SK-N-SH (cell line): ENCODE data around the gene HOXC11. TPM values are rescaled to one million over a fixed set of nuclear protein-coding genes. Genes with fewer than 3 reads are reported as not detected.

Experiments used
- CTCF ChIA-PET: fragments of 300-600, 350-600 bp; formaldehyde crosslinking; extraction: SDS; loops from one replicate; lab custom pipeline; 2021; lab: Yijun Ruan, JAX
- POLR2A ChIA-PET: fragments of 350-600 bp; sonication (Branson Sonifier 250); formaldehyde crosslinking; extraction: SDS; loops from one replicate; lab custom pipeline; 2020; ENCODE audit warnings: antibody characterized with exemption, inconsistent platforms; lab: Yijun Ruan, JAX
- DNase-seq: peaks from one replicate; pipeline ENCODE4 v3.0.0; 2012
- H2AFZ ChIP-seq: fragments of 200-600 bp; sonication (generic); 2 replicates; pipeline ENCODE4 v1.8.1; 2016; ENCODE audit warnings: antibody characterized with exemption, mild to moderate bottlenecking, low read depth
- H3F3A ChIP-seq: fragments of 200-600 bp; sonication (generic); replicated peaks from 2 replicates; pipeline ENCODE3; 2016; ENCODE audit warnings: antibody characterized with exemption, mild to moderate bottlenecking; ENCODE audit not compliant: insufficient read depth
- H3K27ac ChIP-seq, 2 experiments: fragments of 200-500 bp in 1 of 2; fragments of 200-600 bp in 1 of 2; sonication (Bioruptor generic) in 1 of 2; sonication (generic), shearing (Covaris generic) in 1 of 2; 2 replicates each; pipeline versions ENCODE4 v1.5.1 to v1.6.1; 2014 to 2016; ENCODE audit warnings: low read depth in 2 of 2, inconsistent platforms in 1 of 2, low read length in 1 of 2, mild to moderate bottlenecking in 1 of 2, mixed read lengths in 1 of 2
- H3K27me3 ChIP-seq: fragments of 200-600 bp; sonication (generic), shearing (Covaris generic); 2 replicates; pipeline ENCODE4 v1.6.1; 2016; ENCODE audit warnings: mixed run types; ENCODE audit not compliant: insufficient read depth
- H3K36me3 ChIP-seq, 2 experiments: fragments of 200-500 bp in 1 of 2; fragments of 200-600 bp in 1 of 2; sonication (Bioruptor generic) in 1 of 2; sonication (generic) in 1 of 2; replicated peaks in 1 of 2; 2 replicates each; pipeline versions ENCODE3 to v1.5.1; 2014 to 2016; ENCODE audit warnings: low read length in 1 of 2, mild to moderate bottlenecking in 1 of 2; ENCODE audit not compliant: insufficient read depth in 2 of 2, control insufficient read depth in 1 of 2
- H3K4me1 ChIP-seq, 2 experiments: fragments of 200-500 bp in 1 of 2; fragments of 200-600 bp in 1 of 2; sonication (Bioruptor generic) in 1 of 2; sonication (generic), shearing (Covaris generic) in 1 of 2; 2 replicates each; pipeline versions ENCODE4 v1.5.1 to v1.6.1; 2014 to 2016; ENCODE audit warnings: low read depth in 1 of 2, low read length in 1 of 2, mixed run types in 1 of 2; ENCODE audit not compliant: insufficient read depth in 2 of 2, control insufficient read depth in 1 of 2
- H3K4me2 ChIP-seq: fragments of 200-600 bp; sonication (generic), shearing (Covaris generic); 2 replicates; pipeline ENCODE4 v1.6.1; 2017; ENCODE audit warnings: mixed run types
- H3K4me3 ChIP-seq, 2 experiments: fragments of 200-500 bp in 1 of 2; fragments of 200-600 bp in 1 of 2; sonication (Bioruptor generic) in 1 of 2; sonication (generic), shearing (Covaris generic) in 1 of 2; 2 replicates each; pipeline versions ENCODE4 v1.5.1 to v1.8.1; 2014 to 2016; ENCODE audit warnings: low read depth in 2 of 2, inconsistent platforms in 1 of 2, low read length in 1 of 2, mild to moderate bottlenecking in 1 of 2, mixed read lengths in 1 of 2, moderate library complexity in 1 of 2
- H3K79me2 ChIP-seq: fragments of 200-600 bp; sonication (generic); 2 replicates; pipeline ENCODE4 v1.8.1; 2017; ENCODE audit warnings: mild to moderate bottlenecking; ENCODE audit not compliant: insufficient read depth
- H3K9ac ChIP-seq: fragments of 200-600 bp; sonication (generic); 2 replicates; pipeline ENCODE4 v1.6.1; 2017; ENCODE audit warnings: mixed run types
- H3K9me2 ChIP-seq: fragments of 200-600 bp; sonication (generic); 2 replicates; pipeline ENCODE4 v1.6.1; 2017; ENCODE audit warnings: mixed run types
- H3K9me3 ChIP-seq: fragments of 200-600 bp; sonication (generic); 2 replicates; pipeline ENCODE4 v1.6.1; 2017; ENCODE audit warnings: mixed run types, mild to moderate bottlenecking, moderate library complexity
- H4K20me1 ChIP-seq: fragments of 200-600 bp; sonication (generic); 2 replicates; pipeline ENCODE4 v1.6.1; 2017; ENCODE audit warnings: mild to moderate bottlenecking, mixed run types; ENCODE audit not compliant: insufficient read depth
- CTCF ChIP-seq: fragments of 200-600 bp; sonication (generic); IDR thresholded peaks from 2 replicates; pipeline ENCODE4 v1.6.1; 2017; ENCODE audit warnings: antibody characterized with exemption, mild to moderate bottlenecking, moderate library complexity
- FOSL2 ChIP-seq: IDR thresholded peaks from 2 replicates; pipeline ENCODE4 v1.4.0; 2012; ENCODE audit warnings: low read depth, mild to moderate bottlenecking, moderate library complexity, borderline replicate concordance
- FOXM1 ChIP-seq: IDR thresholded peaks from 2 replicates; pipeline ENCODE4 v1.4.0; 2012; ENCODE audit warnings: low read depth, mild to moderate bottlenecking
- MAX ChIP-seq: IDR thresholded peaks from 2 replicates; pipeline ENCODE4 v1.4.0; 2012; ENCODE audit warnings: low read depth
- NRF1 ChIP-seq: IDR thresholded peaks from 2 replicates; pipeline ENCODE4 v1.6.1; 2012; ENCODE audit warnings: low read depth, mild to moderate bottlenecking, low read length
- POLR2AphosphoS5 ChIP-seq: IDR thresholded peaks from 2 replicates; pipeline ENCODE4 v1.6.1; 2012; ENCODE audit warnings: low read depth, low read length
- RCOR1 ChIP-seq: fragments of 150-350 bp; IDR thresholded peaks from 2 replicates; pipeline ENCODE4 v1.6.1; 2017; ENCODE audit warnings: antibody characterized with exemption, low read length
- RFX5 ChIP-seq: IDR thresholded peaks from 2 replicates; pipeline ENCODE4 v1.6.1; 2012; ENCODE audit warnings: mild to moderate bottlenecking, improper control_type of control experiment, low read length
- TAF1 ChIP-seq: IDR thresholded peaks from 2 replicates; pipeline ENCODE4 v1.6.1; 2012; ENCODE audit warnings: low read depth, mild to moderate bottlenecking, low read length, moderate library complexity, borderline replicate concordance
- TCF12 ChIP-seq: IDR thresholded peaks from 2 replicates; pipeline ENCODE4 v1.4.0; 2012
- WGBS: methylation state at CpG from one replicate; pipeline ENCODE4 v1.1.6; 2017; ENCODE audit warnings: low lambda C conversion rate; 5-methylcytosine and 5-hydroxymethylcytosine counted together
- polyA plus RNA-seq, 3 experiments: library from polyadenylated mRNA; depleted of rRNA; stranded (reverse); fragments of >200 nt; gene quantifications; 2 replicates each; pipeline ENCODE4 v1.2.3, GENCODE V29; 2012
- TF ChIP-seq, protein P1 (sequence below): fragments of 150-350 bp; IDR thresholded peaks from 2 replicates; pipeline ENCODE4 v1.6.1; 2017; ENCODE audit warnings: antibody characterized with exemption, low read length, low read depth, borderline replicate concordance

Gene HOXC11
- polyA plus RNA-seq, 1 of the 3 experiments (the other 2 are of a cell fraction): not detected

- TF ChIP-seq, protein P1, sequence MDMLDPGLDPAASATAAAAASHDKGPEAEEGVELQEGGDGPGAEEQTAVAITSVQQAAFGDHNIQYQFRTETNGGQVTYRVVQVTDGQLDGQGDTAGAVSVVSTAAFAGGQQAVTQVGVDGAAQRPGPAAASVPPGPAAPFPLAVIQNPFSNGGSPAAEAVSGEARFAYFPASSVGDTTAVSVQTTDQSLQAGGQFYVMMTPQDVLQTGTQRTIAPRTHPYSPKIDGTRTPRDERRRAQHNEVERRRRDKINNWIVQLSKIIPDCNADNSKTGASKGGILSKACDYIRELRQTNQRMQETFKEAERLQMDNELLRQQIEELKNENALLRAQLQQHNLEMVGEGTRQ: no peak
- TF ChIP-seq POLR2AphosphoS5: no peak
Observed at GRCh38 chr12:53928054-53928835, 44.7 kb upstream of the HOXC11 start (continued).

DNA sequence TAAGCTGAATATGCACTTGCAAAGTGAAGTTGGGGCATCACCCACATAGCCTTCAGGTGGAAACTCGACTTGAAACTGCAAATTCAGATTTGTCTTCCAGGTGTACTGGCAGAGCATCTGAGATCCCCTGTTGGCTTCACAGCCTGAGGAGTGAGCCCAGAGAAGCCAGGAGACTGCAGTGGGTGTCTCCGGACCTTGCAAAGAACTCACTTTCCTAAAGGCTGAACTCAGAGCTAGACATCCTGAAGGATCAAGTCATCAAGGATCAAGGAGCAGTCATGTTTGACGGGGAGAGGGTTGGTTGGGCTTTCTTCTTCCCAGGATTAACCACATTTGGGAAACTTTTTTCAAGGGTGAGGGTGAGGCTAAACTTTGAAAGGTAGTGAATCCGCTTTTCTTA lies 43.4 kb upstream of the HOXC11 start:
- Histone ChIP-seq H3K27ac (no peak overlapping the region), H2AFZ (no peak overlapping the region), H3K4me3 (no peak overlapping the region), H3K4me2 (no peak overlapping the region)
- no peak for DNase-seq
- TF ChIP-seq TCF12 (no peak), RFX5 (no peak), FOXM1 (no peak), TAF1 (no peak), CTCF (no peak), FOSL2 (no peak), MAX (no peak), RCOR1 (no peak), NRF1 (no peak)
- TF ChIP-seq, protein P1: no peak
- TF ChIP-seq, all 33 proteins: peak for 0
- Histone ChIP-seq H3K9ac (no peak overlapping the region), H3K9me3 (no peaks in the 10 kb centered on the region), H3K9me2 (no peaks in the 10 kb centered on the region), H3K36me3 (no peaks in the 10 kb centered on the region), H3K27me3 (peaks cover 97% of the 10 kb centered on the region), H4K20me1 (no peaks in the 10 kb centered on the region), H3F3A (no peaks in the 10 kb centered on the region), H3K4me1 (no peaks in the 10 kb centered on the region), H3K79me2 (no peaks in the 10 kb centered on the region)
- 10% methylated on average over 4 of the region's 4 CpGs for WGBS
- CTCF ChIA-PET: no interaction called here
- POLR2A ChIA-PET: no interaction called here
